MM.1S (cell line): ENCODE measurements around the gene ZNF503.

Experiments
- CTCF ChIP-seq: fragments of 300-600 bp; sonication (generic); IDR thresholded peaks from 2 replicates; pipeline ENCODE4 v1.5.1; 2016; ENCODE audit warnings: antibody characterized with exemption, low read length, mixed read lengths
- EZH2 ChIP-seq: fragments of 300-600 bp; sonication (generic); optimal IDR thresholded peaks from 2 replicates; pipeline ENCODE3; 2017; ENCODE audit warnings: low read depth, mild to moderate bottlenecking, antibody characterized with exemption, low read length, mixed read lengths
- EZH2phosphoT487 ChIP-seq: fragments of 300-600 bp; sonication (generic); IDR thresholded peaks from 2 replicates; pipeline ENCODE4 v1.6.1; 2018; ENCODE audit warnings: antibody characterized with exemption, low read length

GRCh38 chr10:75386128-75386527 is 15.4 kb downstream of the ZNF503 start:
- TF ChIP-seq CTCF (no peak), EZH2 (no peak), EZH2phosphoT487 (no peak)
